Stimulated activated naive CD4-positive, alpha-beta T cell (primary cell): ENCODE measurements around the gene METTL13.
"Not testable (repeated sequence)": the region's sequence is repeated elsewhere in the genome, so short reads cannot be mapped to it uniquely, and the experiment has no call there.

ENCODE experiments used
- DNase-seq, 6 experiments: peaks; one replicate each; lab custom pipeline; 2025; lab: John Stamatoyannopoulos, UW

The METTL13 gene

GRCh38 chr1:171769754-171770153, 11.7 kb upstream of the METTL13 start:
- DNase-seq, result no peak

DNA sequence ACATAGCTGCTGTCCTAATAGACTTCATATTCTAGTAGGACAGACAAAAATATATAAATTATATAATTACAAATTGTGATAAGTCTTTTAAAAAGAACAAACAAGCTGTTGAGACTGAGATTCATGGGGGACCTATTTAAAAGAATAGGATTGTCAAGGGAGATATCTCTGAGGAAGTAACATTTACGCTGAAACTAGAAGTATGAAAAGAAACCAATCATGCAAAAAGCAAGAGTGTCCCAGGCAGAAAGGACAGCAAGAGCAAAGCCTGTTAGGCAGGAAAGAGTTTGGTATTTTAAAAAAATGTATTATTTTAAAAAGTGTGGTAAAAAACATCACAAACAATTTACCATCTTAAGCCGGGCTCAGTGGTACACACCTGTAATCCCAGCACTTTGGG, 9.1 kb upstream of the METTL13 start:
- no peak for DNase-seq

GRCh38 chr1:171780583-171781175, 781 bp upstream of the METTL13 start:
- DNase-seq, result no peak

DNA sequence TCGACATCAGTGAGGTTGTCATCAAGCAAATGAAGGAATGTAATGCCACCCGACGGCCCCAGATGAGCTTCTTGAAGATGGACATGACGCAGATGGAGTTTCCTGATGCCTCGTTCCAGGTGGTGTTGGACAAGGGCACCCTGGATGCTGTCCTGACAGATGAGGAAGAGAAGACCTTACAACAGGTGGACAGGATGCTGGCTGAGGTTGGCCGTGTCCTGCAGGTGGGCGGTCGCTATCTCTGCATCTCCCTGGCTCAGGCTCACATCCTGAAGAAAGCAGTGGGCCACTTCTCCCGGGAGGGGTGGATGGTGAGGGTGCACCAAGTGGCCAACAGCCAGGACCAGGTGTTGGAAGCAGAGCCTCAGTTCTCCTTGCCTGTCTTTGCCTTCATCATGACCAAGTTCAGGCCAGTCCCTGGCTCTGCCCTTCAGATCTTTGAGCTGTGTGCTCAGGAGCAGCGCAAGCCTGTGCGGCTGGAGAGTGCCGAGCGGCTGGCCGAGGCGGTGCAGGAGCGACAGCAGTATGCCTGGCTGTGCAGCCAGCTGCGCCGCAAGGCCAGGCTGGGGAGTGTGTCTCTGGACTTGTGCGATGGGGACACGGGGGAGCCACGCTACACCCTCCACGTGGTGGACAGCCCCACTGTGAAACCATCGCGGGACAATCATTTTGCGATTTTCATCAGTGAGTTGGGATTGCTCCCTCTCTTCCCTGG, 2.5 kb downstream of the METTL13 start:
- no peak for DNase-seq

- DNase-seq, result no peak
These were observed 3.3 kb downstream of the METTL13 start for GRCh38 chr1:171784784-171785183.

GRCh38 chr1:171785766-171786165, 4.3 kb downstream of the METTL13 start:
- DNase-seq, result no peak

- no peak for DNase-seq
These were observed 5.1 kb downstream of the METTL13 start for GRCh38 chr1:171786534-171786933.

DNA sequence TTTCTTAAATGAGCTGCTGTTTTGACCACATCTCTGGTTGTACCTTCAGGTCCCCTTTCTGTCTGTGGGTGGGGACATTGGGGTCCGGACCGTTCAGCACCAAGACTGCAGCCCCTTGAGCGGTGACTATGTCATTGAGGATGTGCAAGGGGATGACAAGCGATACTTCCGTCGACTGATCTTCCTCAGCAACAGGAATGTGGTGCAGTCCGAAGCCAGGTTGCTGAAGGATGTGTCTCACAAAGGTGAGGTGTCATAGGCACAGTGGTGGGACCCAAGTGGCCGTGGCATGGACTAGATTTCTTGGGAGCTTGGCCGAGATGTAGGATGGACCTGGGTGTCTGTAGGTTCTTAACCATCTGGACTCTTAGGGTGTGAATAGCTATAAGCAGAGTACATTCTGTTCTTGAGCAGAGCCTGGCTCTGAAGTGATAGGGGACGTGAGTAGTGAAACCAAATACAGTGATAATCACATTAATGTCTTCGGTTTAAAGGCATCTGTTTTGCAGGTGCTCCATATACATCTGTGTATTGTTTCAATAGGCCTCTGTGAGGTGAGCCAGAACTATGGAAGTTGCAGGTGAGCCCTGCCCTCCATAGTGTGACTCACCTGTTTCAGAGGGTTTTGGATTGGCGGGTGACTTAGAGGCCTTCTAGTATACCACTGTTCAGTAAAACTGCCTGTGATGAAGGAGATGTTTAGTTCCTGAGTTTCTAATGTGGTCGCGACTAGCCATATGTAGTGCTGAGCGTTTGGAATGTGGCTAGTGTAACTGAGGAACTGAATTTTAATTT, 6.4 kb downstream of the METTL13 start:
- no peak for DNase-seq

DNA sequence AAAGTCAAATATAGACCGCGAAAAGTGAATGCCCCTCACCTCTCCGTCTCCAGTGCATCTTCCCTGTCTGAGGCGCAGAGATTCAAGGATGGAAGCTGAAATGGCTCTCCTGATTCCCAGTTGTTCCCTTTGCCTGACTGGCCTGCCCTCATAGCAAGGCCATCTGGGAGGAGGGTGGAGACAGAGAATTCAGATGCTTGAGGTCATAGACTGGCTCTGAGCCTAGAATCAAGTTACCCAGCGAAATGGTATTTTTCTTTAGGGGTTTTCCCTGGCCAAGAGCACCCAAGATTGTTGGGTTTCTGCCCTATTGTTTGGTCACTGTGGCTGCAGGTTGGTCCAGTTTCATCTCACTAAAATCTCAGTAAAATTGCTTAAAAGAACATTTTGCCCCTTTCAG, 7.2 kb downstream of the METTL13 start:
- no peak for DNase-seq

- no peak for DNase-seq
These were observed 8.9 kb downstream of the METTL13 start for GRCh38 chr1:171790318-171790717.

GRCh38 chr1:171792656-171793369, 11.4 kb downstream of the METTL13 start:
- no peak for DNase-seq

DNA sequence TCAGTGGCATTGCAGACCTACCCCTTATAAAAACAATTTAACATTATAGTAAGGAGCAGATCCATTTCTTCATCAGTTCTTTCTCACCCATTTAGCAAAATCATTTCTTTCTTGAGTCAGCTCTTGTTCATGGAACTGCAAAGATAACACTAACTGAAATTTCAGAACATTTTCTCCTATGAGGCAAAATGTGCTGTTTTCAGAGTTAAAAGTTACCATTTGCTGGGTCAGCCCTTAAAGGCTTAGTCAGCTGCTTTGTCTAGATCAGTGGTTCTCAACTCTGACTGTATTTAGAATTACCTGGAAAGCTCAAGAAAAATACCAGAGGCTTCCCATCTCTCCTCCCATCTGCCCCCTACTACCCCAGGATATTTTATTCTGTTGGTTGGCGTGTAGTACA, 12.2 kb downstream of the METTL13 start:
- DNase-seq, result no peak

- DNase-seq, result no peak
These were observed 12.6 kb downstream of the METTL13 start for GRCh38 chr1:171794085-171794484.

DNA sequence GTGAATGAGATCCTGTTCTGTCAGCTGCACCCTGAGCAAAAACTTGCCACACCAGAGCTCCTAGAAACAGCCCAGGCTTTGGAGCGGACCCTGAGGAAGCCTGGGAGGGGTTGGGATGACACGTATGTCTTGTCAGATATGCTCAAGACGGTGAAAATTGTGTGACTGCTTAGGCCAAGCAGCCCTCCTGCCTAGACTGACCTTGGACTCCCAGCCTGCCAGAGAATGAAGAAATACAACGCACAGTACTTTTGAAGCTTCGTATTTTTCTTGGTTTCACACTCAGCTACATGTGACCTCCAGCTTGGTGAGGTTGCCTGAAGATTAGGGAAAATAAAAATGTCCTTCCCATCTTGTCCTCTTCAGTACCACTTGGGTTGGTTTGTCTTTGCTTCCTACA, 15.1 kb downstream of the METTL13 start:
- no peak for DNase-seq

DNA sequence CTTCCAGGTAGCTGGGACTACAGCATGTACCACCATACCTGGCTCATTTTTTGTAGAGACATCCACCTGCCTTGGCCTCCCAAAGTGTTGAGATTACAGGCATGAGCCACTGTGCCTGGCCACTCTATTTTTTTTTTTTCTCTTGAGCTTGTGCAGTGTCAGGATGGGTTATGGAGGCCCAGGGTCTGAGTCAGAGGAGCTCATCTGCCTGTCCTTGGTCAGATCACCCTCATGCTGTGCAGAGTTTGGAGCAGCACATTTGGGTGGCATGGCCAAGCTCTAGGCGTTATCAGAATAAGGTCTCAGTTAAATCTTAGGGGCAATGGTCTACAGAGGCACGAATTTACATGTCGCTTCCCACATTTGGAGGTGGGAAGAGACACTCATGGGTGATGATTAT, 16.9 kb downstream of the METTL13 start:
- DNase-seq, result no peak

DNA sequence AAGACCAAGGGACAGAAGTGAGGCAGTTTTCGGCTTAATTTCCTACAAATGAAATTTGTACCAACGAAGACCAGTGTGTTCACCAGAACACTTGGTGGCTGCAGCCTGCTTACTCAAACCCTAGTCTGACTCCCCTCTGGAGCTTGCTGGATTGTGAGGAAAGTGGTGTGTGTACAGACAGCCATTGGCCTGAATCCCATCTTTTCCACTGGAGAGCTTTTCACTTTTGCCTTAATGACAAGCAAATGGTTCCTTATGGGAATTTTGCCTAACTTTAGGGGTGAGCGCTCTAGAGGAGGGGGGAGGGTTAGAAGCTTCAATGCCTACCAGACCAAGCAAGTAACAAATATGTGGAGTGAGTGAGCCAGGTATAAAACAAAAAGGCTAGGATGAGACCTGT, 17.3 kb downstream of the METTL13 start:
- DNase-seq, result no peak

- no peak for DNase-seq
These were observed 17.7 kb downstream of the METTL13 start for GRCh38 chr1:171799166-171799565.

DNA sequence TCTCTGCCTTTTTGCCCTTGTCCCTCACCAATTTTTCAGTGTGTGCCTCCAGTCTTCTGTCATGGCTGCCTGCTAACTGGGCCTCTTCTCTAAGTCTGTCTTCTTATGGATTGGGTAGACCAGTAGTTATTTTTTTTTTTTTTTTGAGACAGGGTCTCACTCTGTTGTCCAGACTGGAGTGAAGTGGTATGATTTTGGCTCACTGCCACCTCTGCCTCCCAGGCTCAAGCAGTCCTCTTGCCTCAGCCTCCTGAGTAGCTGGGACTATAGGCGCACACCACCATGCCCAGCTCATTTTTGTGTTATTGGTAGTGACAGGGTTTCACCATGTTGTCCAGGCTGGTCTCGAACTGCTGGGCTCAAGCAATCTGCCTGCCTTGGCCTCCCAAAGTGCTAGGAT, 18.2 kb downstream of the METTL13 start:
- not testable (repeated sequence) for DNase-seq

DNA sequence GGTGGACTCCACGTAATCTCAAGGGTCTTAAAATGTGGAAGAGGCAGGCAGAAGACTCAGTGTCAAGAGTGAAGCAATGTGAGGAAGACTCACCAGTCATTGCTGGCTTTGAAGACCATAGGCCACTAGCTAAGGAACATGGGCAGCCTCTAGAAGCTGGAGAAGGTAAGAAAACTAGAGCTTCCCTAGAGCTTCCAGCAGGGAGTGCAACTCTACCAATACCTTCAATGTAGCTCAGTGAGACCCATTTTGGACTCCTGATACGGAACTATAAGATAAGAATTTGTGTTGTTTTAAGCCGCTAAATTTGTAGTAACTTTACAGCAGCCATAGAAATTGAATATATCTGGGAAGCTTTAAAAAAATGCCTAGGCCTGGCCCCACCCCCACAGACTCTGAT, 18.9 kb downstream of the METTL13 start:
- no peak for DNase-seq

- no peak for DNase-seq
These were observed 19.4 kb downstream of the METTL13 start for GRCh38 chr1:171800851-171801250.

DNA sequence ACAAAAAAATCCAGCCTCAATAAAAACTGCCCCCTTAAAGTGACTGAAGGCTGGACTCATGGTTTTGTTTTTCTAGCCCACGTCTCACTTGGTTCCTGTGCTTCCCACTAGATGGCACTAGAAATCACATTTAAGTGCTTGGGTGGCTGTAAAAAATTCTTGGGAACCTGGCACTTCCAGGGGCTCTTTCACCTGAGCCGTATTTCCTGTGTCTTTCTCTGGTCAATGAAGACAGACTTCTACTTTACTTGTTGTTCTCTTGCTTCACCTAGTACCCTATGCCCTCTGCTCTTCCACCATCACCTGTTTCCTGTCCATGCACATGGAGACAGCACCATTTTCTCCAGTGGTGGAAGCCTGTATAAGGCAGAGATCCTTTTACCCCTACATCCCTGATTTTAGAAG, 20.0 kb downstream of the METTL13 start:
- DNase-seq, result peak in 1 of 6 experiments; percentile 10

DNA sequence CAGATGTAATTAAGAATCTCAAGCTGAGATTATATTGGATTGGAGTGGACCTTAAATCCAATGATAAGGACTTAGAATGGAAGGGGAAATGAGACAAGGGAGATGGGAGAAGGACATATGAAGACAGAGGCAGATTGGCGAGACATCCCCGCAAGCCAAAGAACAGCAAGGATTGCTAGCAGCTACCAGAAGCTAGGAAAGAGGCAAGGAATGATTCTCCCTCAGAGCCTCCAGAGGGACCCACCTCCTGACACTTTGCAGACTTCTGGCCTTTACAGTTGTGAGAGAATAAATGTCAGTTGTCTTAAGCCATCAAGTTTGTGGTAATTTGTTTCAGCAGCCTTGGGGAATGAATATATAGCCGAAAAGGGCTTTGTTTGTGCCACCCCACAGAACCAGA, 20.7 kb downstream of the METTL13 start:
- DNase-seq, result no peak

- no peak for DNase-seq
These were observed 21.6 kb downstream of the METTL13 start for GRCh38 chr1:171803045-171803444.
